Endometrium (tissue), 2 donors: ENCODE measurements around the gene TTLL5.
A peak's percentile ranks its signal among the peaks of the same experiment; 100 is the strongest.

Source experiments
- FAIRE-seq: peaks from 2 replicates; lab custom pipeline; 2012; peaks lifted over from hg19 to GRCh38; lab: Jason Lieb, UNC
- donor health status: control.
- donor health status: control.

The TTLL5 gene

DNA sequence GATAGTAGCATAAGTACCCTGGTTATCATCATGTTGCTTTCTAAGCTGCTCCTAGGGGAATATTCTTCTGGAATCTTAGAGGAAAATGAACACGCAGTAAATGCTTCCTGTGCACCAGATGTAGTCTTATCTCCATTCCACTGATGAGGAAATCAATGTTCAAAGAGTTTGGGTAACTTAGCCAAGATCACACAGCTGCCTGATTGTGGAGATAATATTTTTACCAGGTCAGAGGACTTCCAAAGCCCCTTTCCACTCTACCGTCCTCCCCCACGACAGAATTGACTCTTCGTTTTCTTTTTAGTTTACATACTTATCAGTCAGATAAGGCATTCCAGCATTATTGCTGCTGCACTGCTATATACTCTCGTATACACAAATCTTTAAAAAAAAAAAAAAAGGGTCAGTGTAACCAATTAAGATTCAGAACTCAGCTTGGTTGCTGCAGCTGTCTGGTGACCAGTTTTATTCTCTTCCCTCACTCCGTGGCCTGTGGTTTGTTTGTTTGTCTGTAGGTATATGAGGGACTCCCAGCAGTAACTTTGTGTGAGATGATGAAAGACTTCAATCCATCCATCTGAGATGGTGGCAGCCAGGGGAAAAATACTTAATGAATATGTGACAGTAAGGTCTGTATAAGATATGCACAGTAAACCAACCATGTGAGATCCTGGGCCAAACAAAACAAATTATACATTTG lies 210.3 kb downstream of the TTLL5 start:
- peak; percentile 93 for FAIRE-seq

DNA sequence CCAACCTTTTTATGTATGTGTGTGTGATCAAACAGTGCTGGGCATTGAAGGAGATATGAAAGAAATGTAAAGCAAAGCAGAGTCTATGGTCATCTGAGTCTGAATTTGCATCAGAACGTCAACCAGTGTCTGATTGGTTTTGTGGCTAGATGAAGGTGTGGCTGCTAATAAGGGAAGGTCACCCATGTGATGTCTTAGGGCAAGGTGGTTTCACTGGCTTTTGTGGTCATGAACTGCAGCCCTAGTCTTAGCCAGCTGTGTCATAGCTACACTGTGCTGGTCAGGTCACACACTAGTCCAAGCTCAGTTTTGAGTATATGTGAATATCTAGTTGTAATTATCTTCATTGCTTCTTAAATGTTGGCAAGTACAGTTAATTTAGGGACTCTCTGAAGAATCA lies 214.9 kb downstream of the TTLL5 start:
- no peak for FAIRE-seq

DNA sequence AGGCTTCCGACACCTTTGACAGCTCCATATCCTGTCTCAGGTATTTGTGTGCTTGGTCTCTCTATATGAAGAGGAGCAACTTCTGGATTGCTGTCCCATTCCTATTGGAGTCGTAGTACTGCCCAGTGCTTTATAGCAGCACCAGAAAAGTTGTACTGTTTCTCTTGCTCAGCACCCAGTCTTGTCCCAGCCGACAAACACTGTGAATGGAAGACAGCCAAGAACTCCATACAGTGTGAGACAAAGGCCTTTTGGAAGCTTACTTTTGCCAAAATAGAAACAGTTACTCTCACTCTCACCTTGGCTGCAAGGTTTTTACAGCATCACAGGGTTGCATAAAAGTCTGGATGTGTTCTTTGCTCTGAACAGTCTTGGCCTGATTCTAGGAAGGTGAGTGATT lies 215.5 kb downstream of the TTLL5 start:
- no peak for FAIRE-seq

DNA sequence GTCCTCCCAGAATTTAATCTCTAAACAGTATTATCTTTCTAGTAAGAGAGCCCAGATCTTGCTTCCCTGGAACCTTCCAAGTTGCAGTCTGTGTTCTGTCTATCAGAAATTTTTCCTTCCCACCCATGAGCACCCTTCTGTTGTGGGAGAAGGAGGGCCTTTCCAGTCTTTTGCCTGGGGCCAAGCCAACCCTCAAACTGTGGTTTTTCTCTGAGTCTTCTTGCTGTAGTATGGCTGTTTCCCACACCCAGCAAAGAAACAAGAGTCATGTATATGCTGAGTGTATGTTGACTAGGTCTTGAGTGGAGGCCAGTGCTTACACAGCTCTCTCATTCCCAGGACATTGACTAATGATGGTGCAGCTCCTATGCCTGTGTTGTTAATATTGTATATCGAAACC lies 216.2 kb downstream of the TTLL5 start:
- no peak for FAIRE-seq

DNA sequence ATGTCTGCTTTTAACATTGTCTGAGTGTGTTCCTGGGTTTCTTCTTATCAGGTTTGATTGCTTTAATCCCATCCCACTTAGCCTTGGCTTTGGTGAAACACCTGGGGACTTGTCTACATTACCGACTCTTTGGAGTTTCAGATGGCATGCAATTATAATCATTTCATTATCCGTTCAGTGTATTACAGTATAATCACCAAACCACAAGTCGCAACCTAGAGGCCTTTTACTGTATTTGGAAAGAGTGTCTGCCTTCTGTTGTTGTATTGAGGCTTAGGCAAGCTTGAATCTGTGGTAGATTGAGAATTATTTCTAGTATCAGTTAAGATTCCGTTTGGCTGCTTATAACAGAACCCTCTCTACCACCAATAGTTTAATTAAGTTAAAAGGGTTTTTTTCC lies 216.8 kb downstream of the TTLL5 start:
- FAIRE-seq: no peak

DNA sequence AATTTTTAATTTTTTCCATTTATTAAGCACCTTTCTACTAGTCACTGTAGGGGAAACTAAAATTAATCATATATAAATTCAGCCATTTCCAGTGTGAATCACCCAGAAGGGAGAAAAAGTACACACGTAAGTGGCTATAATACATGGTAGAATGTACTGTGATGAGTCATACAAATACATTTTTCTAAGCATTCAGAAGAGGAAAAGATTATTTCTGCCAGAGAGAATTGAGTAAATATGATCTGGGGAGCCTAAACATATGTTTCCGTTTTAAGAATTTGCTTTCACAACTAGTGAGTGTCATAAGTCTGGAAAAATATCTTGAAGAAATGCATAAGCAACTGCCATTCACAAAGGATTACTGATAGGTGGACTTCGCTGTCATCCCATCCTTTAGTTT lies 218.0 kb downstream of the TTLL5 start:
- no peak for FAIRE-seq

DNA sequence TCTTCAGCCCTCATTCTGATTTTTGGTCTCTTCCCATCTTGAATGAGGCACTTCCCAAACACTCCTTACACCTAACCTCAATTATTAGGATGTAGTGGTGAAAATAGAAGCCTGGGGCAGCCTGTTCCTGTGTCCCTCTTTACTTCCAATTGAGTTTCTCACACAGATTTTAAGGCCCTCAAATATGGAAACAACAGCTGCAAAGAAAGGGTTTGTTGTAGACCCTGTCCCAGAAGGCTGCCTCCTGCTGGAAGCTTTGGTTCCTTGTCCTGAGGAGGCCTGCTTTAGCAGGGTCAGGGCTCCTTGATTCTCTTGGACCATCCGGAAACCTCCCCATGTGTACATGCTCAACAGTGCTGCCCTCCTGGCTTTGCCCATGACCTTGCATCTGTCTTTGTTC lies 219.5 kb downstream of the TTLL5 start:
- FAIRE-seq: no peak

DNA sequence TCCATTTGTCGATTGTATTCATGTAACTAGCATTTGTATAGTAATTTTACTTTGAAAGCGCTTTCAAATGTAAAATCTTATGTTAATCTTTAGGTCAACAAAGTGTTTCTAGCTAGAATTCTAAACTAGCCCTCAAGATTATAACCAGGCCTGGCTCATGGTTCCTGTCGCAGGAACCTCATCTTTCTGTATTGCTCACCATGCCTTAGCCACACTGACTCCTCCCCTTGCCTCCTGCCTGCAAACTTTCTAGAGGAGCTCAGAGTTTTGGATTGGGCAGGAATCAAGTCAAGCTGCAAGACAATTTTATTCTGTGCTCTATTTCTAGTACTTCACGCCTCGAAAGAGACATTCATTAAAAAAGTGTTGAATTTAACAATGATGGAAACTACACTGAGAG lies 220.9 kb downstream of the TTLL5 start:
- no peak for FAIRE-seq

DNA sequence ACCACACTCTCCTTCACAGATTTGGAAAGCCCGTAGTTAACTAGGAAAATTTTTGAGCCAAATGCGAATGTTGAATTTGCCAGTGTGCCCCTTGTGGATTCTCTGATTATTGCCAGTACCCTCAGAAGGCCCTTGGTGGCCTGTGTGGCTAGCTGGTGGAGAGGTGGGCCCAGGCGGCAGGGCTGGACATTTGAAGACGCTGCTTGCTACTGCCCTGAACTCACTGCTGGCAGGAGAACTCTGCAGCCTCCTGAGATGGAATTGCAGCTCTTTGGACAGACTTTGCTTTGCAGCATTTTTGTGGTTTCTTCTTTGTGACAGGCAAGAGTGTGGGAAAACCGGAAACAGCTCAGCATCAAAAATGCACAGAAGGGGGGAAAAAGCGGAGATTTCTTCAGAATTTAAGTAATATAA lies 223.2 kb downstream of the TTLL5 start:
- no peak for FAIRE-seq

DNA sequence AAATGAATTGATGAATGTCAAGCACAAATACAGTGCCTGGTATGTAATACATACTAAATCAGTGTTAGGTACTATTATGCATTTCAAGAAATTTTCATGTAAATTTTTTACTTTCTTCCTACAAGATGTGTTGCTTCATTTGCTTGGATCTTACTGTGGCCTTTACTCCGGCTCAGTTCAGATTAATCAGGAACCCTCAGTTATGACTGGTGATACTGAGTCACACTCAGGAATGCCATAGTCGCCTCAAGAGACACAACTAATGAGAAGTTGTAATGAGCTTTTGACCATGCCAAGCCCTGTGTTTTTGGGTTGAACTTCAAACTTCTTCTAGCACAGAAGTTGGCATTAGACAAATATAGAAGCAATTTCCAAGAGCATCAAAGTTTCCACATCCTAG lies 224.8 kb downstream of the TTLL5 start:
- FAIRE-seq: no peak

DNA sequence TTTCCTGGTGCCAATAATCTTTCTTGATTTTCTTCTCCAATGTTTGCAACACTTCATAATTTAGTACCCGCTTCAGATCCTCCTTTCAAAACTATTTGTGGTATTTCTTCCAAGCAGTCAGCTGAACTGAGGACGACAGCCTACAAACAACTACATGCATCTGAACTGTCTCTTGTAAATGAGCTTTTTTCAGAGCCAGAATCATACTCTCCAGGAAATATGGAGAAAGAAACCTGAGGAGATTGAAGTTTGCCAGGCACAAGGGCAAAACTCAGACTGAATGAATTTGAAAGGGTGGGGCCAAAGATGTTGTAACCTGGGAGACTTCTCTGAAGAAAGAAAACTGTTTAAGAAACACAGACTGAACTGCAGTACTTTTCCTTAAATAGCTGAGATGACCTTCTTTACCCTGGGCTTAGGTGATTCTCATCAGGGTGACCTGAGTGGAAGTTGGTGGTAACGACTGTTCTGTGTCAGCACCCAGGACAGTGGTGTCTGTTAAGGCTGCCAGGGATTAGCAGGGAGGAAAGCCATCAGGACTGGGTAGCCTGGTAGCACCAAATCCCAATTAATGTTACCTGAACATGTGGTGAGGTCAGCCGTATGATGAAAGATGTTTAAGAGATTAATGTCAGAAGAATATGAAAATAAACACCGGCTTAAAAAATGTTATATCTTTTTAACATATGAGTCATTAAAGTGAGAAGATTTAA lies 225.7 kb downstream of the TTLL5 start:
- FAIRE-seq: peak; percentile 66

DNA sequence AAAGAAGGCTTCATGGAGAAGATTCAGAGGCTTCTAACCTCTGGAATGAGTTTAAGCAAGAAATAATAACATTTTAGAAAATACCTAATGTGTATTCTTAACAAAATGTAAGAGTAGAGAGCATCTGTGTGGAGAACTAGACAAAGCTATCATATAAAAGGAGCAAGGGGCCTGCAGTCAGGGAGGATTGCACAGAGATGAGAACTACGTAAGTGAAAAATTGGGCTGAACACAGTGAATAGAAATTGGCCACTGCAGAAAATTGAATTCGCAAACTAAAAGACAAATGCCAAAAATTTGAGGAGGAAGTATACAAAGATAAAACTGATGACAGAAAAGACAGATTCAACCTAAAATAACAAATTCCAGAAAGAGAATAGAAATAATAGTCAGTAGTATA lies 227.9 kb downstream of the TTLL5 start:
- no peak for FAIRE-seq

DNA sequence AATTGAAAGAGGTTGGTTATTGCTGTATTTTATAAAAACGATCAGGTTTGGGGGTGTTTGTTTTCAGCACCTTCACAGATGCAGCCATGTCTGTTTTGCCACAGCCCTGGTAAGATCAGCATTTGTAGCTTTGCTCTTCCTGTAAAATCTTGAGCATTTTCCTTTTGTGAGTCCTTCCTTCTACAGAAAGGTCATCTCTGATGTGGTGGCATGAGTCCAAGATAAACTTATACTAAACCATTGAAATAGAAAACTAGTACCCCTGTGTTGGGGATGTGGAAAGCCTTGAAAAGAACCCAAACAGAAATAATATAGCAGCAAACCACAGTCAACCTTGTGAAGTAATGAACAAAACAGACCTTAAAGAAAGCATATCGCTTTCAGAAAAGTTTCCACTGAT lies 235.3 kb downstream of the TTLL5 start:
- no peak for FAIRE-seq

DNA sequence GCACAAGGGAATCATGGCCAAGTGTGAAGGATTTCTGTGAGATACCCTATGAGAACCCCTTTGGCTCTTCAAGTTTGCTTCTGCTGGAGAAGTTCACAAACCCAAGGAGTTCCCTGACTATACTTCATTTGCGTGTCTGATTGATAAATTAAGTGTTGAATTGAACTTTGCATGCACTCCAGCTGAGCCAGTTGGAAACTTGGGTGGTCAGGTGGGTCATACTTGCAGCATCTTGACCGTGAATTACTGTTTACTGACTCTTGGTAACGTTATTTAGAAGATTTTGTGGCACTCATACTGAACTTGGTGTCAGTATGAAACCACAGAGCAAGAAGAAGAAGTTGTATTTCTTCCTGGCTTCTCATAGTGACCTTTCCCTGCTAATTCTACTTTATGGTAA lies 243.3 kb downstream of the TTLL5 start:
- FAIRE-seq: no peak

DNA sequence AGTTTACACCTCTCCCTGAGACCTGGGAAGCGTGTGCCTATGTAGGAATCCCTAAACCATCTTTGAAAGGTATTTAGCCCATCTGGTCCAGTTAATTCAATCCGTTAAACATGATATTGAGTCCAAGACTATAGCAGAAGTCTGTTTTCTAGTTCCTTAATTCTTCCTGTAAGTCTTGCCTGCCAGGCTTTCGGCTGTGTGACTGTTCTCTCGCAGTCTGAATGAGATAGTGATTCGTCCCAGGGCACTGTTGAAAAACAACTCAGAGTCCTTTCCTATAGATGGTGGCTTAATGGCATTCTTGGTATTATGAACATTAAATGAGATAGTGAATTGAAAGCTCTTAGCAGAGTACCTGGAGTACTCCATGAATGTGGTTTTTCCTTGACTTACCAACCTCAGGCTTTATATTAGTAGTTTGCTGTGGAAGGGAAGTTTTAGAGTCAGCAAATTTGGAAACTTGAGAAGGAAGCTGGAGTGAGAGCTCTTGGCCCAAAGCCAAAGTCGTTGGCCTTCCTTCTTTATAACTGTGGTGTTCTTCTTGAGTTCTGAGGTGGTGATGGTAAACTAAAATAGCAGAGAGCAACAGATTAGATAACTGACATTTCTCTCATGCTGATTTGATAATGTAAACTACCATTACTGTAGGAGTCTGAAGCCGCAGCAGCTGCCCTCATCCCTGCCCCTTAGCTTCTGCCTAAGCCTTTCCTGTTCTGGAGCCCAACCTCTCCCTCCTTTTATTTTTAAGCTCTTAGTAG lies 244.3 kb downstream of the TTLL5 start:
- no peak for FAIRE-seq

DNA sequence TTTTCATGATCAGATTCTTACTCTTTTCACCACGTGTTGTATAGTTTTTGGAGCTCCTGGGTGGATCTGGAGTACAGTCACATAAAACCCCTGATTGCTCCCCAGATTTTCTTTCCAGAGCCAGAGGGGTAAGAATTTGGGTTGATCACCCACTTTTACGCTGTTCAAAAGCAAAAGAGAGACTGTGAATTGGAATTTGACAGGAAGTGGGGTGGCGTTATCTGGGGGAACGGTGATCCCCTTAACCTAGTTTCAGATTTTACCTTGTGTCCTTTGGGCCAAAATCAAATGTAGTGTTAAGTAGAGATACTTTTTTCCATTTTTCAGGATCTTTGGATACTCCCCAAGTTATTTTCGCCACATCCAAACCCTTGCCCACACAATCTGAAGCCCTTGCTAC lies 245.2 kb downstream of the TTLL5 start:
- FAIRE-seq: no peak

DNA sequence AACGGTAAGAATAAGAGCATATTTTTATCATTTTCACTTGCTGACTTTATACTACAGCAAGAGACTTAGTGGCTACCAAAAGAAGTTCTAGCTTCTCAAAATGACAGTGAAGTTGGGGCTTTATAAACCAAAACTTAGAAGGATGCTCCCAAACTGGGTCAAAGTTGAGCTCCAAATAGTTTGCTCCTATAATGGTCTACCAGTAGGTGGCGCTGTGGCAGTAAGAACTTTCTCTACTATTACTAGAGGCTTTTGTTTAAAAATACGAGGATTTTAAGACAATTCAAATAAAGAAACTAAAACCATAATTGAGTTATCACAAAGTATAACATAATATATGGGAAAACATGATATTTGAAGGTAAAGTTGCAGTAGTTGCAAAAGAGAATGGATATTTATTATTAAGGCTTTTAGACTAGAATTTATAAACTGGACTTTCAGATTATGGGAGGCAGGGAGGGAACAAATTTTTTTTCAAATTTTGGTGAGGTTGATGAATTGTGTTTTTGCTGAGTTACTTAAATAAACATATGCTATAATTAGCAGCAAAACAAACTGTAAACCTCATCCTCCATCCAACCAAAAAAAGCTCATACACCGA lies 245.7 kb downstream of the TTLL5 start:
- FAIRE-seq: peak; percentile 94

DNA sequence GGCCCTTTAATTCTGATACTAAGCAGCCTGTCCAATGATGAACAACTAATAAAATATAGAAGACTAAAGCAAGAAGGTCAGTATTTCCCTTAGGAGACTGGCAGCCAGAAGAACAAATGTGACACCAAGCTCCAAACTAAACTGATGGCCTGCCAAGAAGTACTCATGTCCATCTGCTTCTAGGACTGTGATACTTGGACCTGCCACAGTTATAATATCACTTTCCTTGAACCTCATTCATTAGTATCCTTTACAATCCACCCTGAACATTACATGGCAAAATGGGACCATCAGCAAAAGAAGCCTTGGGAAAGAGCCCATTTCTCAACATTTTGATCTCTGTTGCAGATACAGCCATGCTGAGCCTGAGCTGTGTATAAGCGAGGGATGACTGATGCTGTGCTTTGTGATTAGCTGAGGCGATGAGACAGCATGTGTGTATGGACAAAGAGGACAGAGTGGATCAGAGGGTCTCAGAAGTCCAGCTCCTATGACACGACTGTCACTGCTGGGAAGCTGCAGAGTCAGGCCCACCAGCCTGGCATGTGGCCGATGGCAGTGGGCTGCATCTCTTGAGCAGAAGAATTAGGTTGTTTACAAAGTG lies 246.8 kb downstream of the TTLL5 start:
- FAIRE-seq: no peak

DNA sequence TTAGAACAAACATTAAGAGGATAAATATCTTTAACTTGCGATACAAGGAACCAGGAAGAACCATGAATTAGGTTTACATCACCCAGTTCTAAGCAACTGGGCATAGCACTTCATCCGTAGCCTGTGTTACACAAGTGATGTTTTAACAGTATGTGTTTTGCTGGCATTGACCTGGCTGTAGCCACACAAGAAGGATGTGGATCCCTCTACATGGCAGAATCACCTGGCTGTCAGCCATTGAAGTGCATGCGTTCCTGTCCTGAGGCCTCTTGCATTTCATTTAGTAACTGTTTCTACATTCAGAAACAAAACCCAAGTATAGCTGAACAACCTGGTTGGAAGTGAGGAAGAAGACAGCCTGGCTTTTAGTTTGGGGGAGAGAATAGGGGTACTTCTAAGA lies 248.6 kb downstream of the TTLL5 start:
- no peak for FAIRE-seq

DNA sequence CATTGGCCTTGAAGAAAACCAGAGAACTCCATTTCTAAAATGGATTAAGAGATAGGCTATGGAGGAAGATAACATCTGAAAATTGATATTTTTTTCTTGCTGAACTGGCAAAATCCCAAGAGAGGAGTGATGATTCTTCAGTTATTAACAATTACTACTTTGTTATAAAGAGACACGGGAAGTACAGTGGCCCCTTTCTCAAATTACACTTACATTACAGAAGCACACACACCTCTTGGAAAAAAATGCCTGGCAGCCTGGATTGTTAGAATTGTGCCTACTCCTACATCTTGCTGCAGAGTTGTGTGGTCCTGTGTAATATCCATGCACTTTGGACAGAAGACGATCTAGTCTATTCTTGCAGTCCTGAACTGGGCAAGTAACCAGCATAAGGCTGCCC lies 249.0 kb downstream of the TTLL5 start:
- FAIRE-seq: no peak

DNA sequence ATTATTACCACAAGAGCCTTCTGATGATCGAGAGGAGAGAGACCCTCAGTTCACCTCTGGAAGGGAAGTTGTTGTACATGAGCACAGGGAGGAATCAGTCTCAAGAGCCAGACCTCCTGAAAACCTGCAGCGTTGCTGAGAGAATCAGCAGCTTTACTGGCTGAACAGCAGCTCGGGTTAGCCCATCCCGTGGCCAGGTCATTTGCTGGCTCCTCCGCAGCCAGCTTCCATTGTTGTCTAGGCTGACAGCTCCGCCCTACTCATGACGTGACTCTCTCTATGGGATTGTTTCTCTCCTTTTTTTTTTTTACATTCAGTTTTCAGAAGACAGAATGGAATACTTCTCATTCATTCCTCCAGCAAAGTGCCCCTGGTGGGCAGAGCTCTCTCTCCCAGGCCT lies 250.8 kb downstream of the TTLL5 start:
- FAIRE-seq: no peak

DNA sequence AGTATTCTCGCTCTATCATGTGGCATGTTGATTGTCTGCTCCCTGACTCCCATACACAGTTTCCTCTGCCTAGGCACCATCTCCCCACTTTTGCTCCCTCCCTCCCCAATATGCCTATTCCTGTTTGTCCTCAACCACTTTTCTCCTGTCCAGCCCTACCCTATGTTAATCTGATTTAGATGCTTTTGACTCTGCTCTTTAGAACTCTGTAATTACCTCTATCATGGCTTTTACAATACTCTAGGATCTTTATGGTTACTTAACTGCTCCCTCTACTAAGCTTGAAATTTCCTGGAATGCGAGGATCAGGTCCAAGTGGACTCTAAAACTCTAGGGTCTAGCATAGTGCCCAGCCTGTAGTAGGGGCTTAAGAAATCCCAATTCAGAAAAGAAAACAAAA lies 252.1 kb downstream of the TTLL5 start:
- FAIRE-seq: no peak

DNA sequence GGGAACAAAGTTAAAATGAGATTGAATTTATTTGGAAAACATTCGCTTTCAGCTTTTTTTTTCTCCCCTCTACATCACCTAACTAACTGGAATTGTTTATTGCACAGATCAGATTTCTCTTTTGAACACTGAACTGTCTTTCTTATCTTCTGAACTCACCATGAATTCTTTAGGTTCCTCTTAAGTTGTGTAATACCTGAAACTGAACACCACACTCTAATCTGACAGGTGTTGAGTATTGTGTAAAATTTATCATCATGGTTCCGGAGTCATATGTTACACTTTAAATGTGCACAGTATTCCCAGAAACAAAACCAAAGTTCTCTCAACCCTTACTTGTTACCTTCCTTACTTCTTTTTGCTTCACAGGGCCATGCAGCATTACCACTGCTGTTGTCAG lies 254.0 kb downstream of the TTLL5 start:
- no peak for FAIRE-seq
